ENCODE results near the gene NPM3.

Gene NPM3

DNA sequence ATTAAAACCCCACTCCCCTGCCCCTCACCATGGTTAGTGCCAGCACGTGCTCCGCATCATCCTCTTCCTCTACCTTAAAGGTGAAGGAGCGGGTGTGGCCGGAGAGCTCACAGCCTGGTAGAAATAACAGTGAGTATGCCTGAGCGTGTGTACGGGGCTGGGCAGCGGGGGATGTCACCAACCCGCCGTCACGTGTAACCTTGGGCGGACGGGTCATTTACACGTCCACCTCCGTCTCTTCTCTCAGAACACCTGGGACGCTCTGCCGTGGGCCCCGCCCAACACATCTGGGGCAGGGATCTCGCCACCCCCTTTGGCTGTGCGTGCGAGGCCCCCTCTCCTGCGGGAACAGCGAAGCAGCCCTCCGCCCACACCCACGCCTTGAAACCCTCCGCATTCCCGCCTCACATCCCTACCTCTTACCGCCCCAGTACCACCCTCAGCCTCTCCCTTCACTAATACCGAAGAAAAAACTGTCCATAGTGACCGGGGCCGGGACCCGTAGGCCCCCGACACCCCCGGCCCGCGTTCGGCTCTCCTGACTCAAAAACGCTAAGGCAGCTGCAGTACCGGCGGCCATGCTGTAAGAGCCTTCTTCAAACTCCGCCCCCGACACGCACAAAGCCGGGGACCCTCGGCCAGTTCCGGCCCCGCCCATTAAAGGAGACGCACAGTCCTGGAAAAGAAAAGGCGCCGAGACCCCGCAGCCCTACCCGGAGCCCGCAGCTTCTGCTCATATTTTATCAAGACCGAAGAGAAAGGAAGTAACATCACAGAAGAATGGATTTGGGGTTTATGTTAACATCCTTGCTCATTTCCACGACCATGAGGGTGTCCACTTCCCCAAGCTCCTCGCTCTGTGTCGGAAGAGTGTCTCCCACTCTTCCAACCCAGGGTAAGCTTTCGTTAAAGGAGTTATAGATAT lies at the start of gene NPM3:
Gene NPM3, minus strand, starts transcription at position 636 of the 925 bp plus-strand sequence. Its CDS starts 56 bp downstream, at position 580.
- FAIRE-seq (peak; percentile 91), DNase-seq (ENCODE audit: insufficient read length, low spot score) (peak; percentile 84)

GRCh38 chr10:101832325-101832771 lies 49.1 kb upstream of the NPM3 start:
- DNase-seq (ENCODE audit: insufficient read length, low spot score) (no peak), FAIRE-seq (no peak)

GRCh38 chr10:101831169-101831811 lies 48.0 kb upstream of the NPM3 start:
- FAIRE-seq (peak; percentile 68), DNase-seq (ENCODE audit: insufficient read length, low spot score) (no peak)

GRCh38 chr10:101830322-101831168 lies 47.3 kb upstream of the NPM3 start:
- peak; percentile 74 for DNase-seq (ENCODE audit: insufficient read length, low spot score)
- FAIRE-seq = peak; percentile 97

GRCh38 chr10:101829561-101830315 lies 46.5 kb upstream of the NPM3 start:
- FAIRE-seq (no peak), DNase-seq (ENCODE audit: insufficient read length, low spot score) (no peak)

DNA sequence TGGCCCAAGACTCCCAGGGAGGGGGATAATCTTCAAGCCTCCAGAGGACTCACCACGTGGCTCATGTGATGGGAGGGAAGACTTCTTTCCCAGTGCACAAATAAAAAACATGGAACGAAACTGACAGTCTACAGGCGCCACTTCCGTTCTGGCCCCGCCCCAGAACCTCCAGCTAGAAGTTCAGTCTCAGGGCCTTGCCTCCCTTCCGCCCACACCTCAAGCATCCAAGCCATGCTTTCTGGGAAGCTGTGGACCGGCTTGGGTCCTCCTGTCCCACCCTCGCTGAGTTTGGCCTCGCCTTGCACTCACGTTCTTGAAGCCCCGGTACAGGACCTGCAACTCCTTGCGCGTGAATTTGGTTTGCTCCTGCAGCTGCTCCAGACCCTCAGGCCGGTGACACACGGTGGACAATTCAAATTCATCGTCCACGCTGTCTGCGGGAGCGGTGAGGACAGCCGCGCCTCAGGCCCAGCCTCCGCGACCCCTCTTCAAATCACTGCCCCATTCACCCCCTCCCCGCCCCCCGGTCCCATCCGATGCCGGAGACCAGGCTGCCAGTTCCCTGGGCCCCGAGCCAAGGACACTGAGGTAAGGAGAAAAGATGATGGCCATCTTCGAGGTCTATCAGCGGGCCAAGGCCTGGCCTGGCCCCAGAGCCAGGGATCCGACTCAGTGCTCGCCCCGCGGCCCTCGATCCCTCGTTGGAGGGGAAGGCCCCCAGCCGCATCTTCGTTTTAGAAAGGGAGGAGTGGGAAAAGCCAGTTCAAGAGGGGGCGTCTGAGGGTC lies 45.7 kb upstream of the NPM3 start:
- DNase-seq (ENCODE audit: insufficient read length, low spot score) (no peak), FAIRE-seq (no peak)

DNA sequence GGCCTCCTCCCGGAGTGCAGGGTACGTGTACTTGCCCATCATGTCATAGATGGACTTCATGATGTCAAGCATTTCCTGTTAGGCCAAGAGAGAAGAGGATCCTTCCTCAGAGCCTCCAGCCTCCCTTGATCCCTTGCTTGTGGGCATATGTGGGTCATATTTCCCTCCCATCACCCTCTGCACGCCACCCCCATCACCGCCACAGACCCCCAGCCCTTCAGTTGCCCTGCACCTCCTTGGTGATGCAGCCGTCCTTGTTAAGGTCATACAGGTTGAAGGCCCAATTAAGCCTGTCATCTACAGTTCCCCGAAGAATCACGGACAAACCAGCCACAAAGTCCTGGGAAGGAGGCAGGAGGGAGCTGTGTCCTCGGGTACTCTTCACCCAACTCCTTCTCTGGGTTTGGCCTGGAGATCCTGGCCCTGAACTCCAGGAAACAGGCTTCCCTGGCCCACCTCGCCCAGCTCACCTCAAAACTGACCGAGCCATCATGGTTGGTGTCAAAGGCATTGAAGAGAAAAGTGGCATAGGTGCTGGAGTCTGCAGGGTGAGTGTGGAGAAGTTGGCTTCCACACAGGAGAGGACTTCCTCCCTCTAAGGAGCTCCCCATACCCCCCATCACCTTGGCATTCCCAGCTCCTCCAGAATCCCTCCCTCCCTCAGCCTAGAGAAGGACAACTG lies 44.8 kb upstream of the NPM3 start:
- no peak for DNase-seq (ENCODE audit: insufficient read length, low spot score)
- FAIRE-seq = no peak

DNA sequence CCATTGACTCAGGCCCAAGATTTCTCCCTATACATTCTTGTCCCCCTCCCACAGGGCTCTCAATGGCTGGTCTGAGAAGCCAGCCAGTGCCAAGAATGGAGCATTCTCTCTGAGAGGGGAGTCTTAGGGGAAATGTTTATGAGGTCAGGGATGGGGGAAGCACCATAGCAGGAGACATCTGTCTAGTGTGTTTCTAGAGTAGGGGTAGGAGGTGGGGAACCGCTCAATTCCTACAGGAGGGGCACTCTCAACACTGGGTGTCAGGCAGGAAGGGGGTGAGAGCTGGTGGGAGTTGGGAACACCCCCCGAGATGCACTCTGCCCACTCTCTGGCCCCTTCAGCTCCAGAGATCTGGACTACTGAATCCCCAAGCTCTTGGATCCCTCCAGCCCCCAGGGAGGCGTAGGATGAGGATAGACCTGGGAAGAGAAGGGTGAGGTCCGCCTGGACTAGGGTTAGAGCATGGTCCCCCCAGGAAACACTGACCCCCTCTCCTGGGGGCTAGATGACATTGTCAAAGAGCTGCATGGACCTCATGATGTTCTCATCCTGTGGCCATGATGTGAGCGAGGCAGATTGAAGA lies 43.7 kb upstream of the NPM3 start:
- FAIRE-seq = no peak
- DNase-seq (ENCODE audit: insufficient read length, low spot score) = no peak

DNA sequence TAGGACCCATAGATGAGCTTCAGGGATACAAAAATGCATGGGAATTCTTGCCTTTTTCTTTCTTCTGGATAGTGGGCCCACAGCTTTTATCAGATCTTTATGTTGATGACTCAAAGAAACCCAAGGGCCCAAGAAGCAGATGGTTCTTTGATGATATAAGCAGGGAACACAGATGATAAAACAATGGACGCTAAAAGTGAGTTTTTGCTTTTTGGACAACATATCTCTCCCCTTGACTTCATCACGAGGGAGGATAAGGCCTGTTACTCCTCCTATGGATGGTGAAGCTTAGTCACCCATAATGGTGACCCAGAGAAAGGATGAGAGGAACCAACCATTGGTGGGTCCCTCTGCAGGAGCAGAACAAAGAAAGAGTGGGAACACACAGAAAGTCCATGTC lies 41.5 kb upstream of the NPM3 start:
- FAIRE-seq (no peak), DNase-seq (ENCODE audit: insufficient read length, low spot score) (no peak)

- DNase-seq (ENCODE audit: insufficient read length, low spot score) = no peak
- FAIRE-seq = no peak
Measured at GRCh38 chr10:101818872-101819633, 35.8 kb upstream of the NPM3 start.

DNA sequence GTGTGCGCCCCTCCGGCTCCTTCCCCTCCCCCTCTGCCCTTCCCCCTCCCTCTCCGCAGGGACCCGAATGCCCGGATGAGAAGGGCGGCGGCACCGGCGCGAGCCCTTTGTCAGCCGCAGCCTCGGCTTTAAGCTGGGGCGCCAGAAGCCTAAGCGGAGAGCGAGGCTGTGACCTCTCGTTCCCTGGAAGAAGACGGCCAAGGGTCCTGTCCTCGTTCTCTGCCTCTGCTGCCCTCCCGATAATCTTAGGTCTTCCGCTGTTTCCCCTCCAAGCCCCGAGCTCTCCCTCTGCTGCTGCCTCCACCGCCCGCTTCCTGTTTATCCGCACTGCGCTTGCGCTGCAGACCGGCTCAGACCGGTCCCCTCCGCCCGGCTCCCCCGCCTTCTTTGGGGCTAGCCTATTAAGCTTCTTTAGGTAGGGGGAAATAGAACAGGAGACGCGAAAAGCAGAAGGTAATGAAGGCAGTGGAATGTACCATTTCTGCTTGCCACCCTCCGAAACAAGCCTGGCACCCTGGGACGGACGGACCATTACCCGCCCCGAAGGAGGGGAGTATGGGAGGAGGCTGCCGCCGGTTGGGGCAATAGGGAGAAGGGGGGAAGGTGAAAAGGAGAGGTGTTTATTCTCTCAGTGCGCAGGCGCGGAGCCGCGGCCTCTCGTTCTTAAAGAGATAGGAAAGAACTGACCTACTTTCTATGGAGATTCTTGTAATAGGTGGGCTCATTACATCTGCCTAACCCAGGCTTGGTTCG lies 35.0 kb upstream of the NPM3 start, which contains the start of gene OGA:
Gene OGA, minus strand, starts transcription at position 326 of the 753 bp plus-strand sequence. CDS start 422 bp downstream, outside the sequence.
- peak; percentile 100 for FAIRE-seq
- DNase-seq (ENCODE audit: insufficient read length, low spot score) = peak; percentile 73

GRCh38 chr10:101817337-101818118 lies 34.3 kb upstream of the NPM3 start:
- no peak for FAIRE-seq
- DNase-seq (ENCODE audit: insufficient read length, low spot score) = no peak

GRCh38 chr10:101816913-101817336 lies 33.7 kb upstream of the NPM3 start:
- FAIRE-seq (peak; percentile 45), DNase-seq (ENCODE audit: insufficient read length, low spot score) (no peak)

- no peak for FAIRE-seq
- no peak for DNase-seq (ENCODE audit: insufficient read length, low spot score)
Measured at GRCh38 chr10:101816376-101816775, 33.1 kb upstream of the NPM3 start.

DNA sequence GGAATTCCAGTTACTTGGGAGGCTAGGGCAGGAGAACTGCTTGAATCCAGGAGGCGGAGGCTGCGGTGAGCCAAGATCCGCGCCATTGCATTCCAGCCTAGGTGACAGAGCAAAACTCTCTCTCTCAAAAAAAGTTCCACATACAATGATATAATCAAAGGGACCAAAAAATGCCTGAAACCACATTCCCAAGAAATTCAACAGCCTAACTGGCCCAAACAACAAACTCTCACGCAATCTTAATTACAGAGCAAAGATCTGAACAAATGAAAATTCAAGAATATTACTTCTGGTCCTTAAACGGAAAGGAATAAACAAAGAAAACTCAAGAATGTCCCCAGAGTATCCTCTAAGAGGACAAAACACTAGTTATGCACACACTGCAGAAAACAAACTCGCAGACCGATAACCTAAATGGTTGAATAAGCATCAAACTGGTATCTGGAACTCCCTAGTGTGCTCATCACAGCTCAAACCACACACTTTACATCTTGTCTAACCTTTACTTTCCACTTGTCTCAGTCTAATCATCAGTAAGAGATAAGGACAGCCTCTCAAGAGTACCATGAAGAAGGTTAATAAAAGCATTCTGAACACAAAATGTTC lies 31.3 kb upstream of the NPM3 start:
- FAIRE-seq = peak; percentile 88
- no peak for DNase-seq (ENCODE audit: insufficient read length, low spot score)

GRCh38 chr10:101812606-101813005 lies 29.4 kb upstream of the NPM3 start:
- no peak for DNase-seq (ENCODE audit: insufficient read length, low spot score)

More at GRCh38 chr10:101812606-101813005, 29.4 kb upstream of the NPM3 start:
- FAIRE-seq = no peak
